ENCODE data around the gene RUVBL2. TPM values are rescaled to one million over a fixed set of nuclear protein-coding genes. Genes with fewer than 3 reads are reported as not detected.

Gene RUVBL2
- total RNA-seq, 1 experiment from 2014 or later: 165 TPM

DNA sequence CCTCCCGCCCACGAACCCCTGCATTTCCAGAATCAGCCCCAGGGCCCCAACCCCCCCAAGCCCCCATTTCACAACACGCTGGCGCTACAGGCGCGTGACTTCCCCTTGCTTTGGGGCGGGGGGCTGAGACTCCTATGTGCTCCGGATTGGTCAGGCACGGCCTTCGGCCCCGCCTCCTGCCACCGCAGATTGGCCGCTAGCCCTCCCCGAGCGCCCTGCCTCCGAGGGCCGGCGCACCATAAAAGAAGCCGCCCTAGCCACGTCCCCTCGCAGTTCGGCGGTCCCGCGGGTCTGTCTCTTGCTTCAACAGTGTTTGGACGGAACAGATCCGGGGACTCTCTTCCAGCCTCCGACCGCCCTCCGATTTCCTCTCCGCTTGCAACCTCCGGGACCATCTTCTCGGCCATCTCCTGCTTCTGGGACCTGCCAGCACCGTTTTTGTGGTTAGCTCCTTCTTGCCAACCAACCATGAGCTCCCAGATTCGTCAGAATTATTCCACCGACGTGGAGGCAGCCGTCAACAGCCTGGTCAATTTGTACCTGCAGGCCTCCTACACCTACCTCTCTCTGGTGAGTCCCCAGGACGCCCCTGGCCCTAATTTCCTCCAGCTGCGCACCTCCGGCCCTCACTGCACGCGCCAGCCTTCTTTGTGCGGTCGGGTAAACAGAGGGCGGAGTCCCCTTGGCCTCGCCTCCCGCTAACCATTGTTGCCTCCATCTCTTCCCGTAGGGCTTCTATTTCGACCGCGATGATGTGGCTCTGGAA is 28.5 kb upstream of the RUVBL2 start, which contains the start of gene FTL:
FTL (plus strand) TSS at position 270 of the 766 bp plus-strand sequence; CDS start at position 469, 199 bp downstream.
- Mint-ChIP-seq H3K9me3 (ENCODE audit: unreplicated experiment) (no peaks in the 10 kb centered on the region), H3K4me1 (ENCODE audit: low read depth, unreplicated experiment) (peaks cover 40% of the 10 kb centered on the region), H3K27me3 (ENCODE audit: insufficient read depth, unreplicated experiment) (no peaks in the 10 kb centered on the region), H3K27ac (ENCODE audit: unreplicated experiment) (peak within 1 kb of the TSS; percentile 96), H3K4me3 (ENCODE audit: unreplicated experiment) (peak within 1 kb of the TSS; percentile 96), H3K36me3 (ENCODE audit: insufficient read depth, unreplicated experiment) (peaks cover 96% of the 10 kb centered on the region)
- ChIA-PET POLR2A (interaction anchor here (0.6 to 2.2 kb wide), 2 partner anchors 28 to 40 kb away, joined by 4 to 16 read pairs; partner anchors contain the start of genes GYS1 and RUVBL2), CTCF (no interaction called here)
- no peaks in the 10 kb centered on the region for H3K27me3 ChIP-seq (replicated peaks; ENCODE audit: control insufficient read depth, insufficient read depth, low read length)
- DNase-seq: peak; percentile 99
- no TSS peak for BruUV-seq (replicated peaks)
- no peak for TF ChIP-seq CTCF (IDR thresholded peaks at IDR 0.05; ENCODE audit: insufficient read depth in 1 of 2, low read depth in 1 of 2, low read length in 1 of 2, severe bottlenecking in 1 of 2, unreplicated experiment in 1 of 2)
- peaks cover 13% of the 10 kb centered on the region for H3K36me3 ChIP-seq (ENCODE audit: control insufficient read depth, insufficient read depth, low read length)
- peak within 1 kb of the TSS; percentile 95 for H3K4me3 ChIP-seq (ENCODE audit: low read depth, low read length)
- H3K9me3 ChIP-seq: 0 out of 2 replicates have a peak, but pooled peaks cover 3% of the 10 kb centered on the region
- peaks cover 31% of the 10 kb centered on the region for H3K4me1 ChIP-seq
- intact Hi-C loops (cut with micrococcal nuclease; ENCODE audit: unreplicated experiment): no loop called here

- Mint-ChIP-seq H3K4me3 (ENCODE audit: unreplicated experiment) (peak overlapping the region; percentile 96), H3K9me3 (ENCODE audit: unreplicated experiment) (no peaks in the 10 kb centered on the region), H3K4me1 (ENCODE audit: low read depth, unreplicated experiment) (peaks cover 38% of the 10 kb centered on the region), H3K36me3 (ENCODE audit: insufficient read depth, unreplicated experiment) (peaks cover 100% of the 10 kb centered on the region), H3K27me3 (ENCODE audit: insufficient read depth, unreplicated experiment) (no peaks in the 10 kb centered on the region), H3K27ac (ENCODE audit: unreplicated experiment) (peak overlapping the region; percentile 96)
- intact Hi-C loops (cut with micrococcal nuclease; ENCODE audit: unreplicated experiment): no loop called here
- Histone ChIP-seq H3K9me3 (0 out of 2 replicates have a peak, but pooled peaks cover 3% of the 10 kb centered on the region), H3K27me3 (replicated peaks; ENCODE audit: control insufficient read depth, insufficient read depth, low read length) (no peaks in the 10 kb centered on the region), H3K4me3 (ENCODE audit: low read depth, low read length) (peak overlapping the region; percentile 95), H3K4me1 (peaks cover 27% of the 10 kb centered on the region), H3K36me3 (ENCODE audit: control insufficient read depth, insufficient read depth, low read length) (peaks cover 13% of the 10 kb centered on the region)
- peak; percentile 79 to 84 for DNase-seq
- ChIA-PET POLR2A (interaction anchor here (0.6 to 2.5 kb wide), 7 partner anchors 11 to 121 kb away, joined by 3 to 16 read pairs (median 4); partner anchors contain the start of genes GYS1, NUCB1 and RUVBL2), CTCF (interaction anchor here (2.1 kb wide), 1 partner anchor 27 kb away, joined by 8 read pairs; the partner anchor contains the start of genes GYS1 and RUVBL2)
- TF ChIP-seq CTCF (IDR thresholded peaks at IDR 0.05; ENCODE audit: insufficient read depth in 1 of 2, low read depth in 1 of 2, low read length in 1 of 2, severe bottlenecking in 1 of 2, unreplicated experiment in 1 of 2): no peak
- BruUV-seq (replicated peaks): TSS peak; percentile 84
These were observed 27.7 kb upstream of the RUVBL2 start for GRCh38 chr19:48965806-48966540.

All from Caco-2 (cell line).